A172 (cell line): Measurements from ENCODE around the gene PDE6A. TPM values are rescaled to one million over a fixed set of nuclear protein-coding genes. Genes with fewer than 3 reads are reported as not detected.

Experiments used
- DNase-seq: peaks from one replicate; pipeline ENCODE4 v3.0.0-alpha.2; 2015; ENCODE audit warnings: low spot score
- total RNA-seq: library from RNA; depleted of rRNA; stranded (reverse); fragments of >200 nt; shearing (Covaris generic); gene quantifications from 2 replicates; pipeline ENCODE4 v1.2.3, GENCODE V29; 2014

Gene PDE6A
- total RNA-seq, 1 experiment from 2014 or later: 0.41 TPM

DNA sequence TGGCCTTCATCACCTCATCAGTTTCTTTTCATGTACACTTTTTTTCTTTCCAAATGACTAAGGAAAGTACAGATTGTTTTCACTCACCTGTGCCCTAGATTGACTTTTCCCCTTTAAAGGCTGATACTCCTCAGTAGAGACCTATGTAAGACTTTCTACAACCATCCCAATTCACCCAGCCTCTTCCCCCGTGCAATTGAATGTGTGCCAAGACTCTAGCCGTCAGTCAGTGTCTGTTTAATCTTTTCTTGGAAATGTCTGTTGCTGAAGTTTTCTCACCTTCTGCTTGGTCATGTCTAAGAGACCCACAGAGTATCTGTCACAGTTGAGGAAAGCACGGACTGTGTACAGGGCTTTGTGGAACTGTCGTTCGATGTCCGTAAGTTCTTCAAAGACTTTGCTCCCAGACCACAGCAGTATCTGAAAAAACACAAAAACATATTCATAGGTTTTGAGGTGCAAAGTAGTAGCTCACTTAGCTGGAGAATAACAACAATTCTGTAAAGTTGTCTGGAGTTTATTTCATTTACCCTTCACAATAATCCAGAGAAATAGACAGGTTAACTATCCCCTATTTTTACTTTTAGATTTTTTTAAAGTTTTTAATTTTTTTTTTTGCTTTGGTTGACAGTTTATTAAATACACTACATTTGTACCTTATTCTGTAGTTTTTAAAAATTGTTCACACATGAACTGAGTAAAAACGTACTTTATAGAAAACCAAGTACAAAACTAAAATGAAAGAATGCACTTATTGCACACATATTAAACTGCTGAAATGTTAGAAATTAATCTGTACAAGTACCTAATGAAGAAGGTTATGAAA, 13.6 kb downstream of the PDE6A start:
- no peak for DNase-seq

DNA sequence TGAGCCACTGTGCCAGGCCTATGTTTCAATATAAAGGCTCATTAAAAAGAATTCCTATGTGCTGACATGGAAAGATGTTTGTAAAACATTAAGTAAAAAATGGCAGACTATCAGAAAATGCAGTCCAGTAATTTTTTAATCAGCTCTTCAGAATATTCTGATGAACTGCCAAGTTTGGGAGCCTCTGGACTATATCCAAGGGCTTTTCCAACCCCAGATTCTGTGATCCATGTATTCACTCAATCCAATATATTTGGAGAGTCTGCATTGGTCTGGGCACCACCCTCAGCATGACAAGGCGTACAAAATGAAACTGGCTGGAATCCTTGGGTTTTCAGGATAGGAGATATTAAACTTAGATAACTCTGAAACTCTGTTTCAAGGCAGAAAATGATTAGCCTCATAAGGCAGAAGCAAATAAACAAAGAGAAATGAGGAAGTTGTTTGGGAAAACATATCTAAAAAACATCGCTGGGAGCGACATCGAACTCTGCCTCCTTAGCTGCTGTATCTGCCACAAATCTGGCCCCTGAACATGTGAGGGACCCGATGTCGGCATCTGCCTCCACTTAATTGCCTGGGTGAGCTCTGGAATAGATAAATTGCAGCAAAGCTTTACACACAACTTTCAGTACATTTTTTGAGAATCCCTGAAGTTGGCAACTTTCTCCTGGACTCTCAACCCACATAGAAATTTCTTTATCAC, 14.4 kb downstream of the PDE6A start:
- no peak for DNase-seq

- DNase-seq: no peak
Observed at GRCh38 chr5:149924486-149924885, 20.1 kb downstream of the PDE6A start.

- no peak for DNase-seq
Observed at GRCh38 chr5:149922950-149923349, 21.6 kb downstream of the PDE6A start.

DNA sequence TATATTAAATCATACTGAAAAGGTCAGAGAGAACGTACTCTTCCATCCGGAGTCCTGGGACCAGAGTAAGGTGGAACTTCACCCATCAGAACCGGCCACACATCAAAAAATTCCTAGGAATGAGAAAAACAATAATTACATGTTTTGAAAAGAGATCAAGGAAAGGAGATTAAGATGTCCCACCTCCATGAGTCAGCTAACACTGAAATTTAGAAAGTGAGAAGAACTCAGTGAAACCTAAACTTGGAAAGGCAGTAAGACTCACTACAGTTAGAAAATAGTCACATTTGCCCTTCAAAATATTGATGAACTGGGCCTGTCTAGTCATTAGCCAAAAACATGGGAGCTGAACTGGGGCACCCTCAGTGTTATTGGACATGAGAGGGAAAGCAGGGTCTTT, 23.0 kb downstream of the PDE6A start:
- DNase-seq: no peak

DNA sequence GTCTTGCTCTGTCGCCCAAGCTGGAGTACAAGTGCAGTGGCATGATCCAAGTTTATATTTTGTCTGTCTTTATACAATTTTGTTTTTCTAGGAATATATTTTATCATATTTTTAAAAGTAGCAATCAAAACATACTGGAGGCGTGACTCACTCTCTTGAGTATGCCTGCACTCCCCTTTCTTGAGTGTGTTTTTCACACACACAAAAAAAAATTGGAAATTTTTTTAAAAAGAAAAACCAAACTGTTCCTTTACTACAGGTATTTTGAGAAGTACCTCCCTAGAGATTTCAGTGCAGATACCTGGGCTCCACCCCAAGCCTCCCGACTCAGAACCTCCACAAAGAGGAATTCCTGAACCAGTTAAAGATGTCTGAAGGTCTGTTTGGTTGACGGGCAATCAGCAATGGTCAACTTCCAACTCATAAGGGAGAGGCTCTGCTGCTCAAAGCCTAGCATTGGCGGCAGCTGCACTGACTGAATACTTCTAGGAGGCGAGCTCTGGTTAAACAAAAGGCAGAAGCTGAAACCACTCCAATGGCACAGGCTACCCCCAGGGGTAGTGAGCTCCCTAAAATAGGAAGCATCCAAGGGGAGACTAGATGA, 27.4 kb downstream of the PDE6A start:
- no peak for DNase-seq

DNA sequence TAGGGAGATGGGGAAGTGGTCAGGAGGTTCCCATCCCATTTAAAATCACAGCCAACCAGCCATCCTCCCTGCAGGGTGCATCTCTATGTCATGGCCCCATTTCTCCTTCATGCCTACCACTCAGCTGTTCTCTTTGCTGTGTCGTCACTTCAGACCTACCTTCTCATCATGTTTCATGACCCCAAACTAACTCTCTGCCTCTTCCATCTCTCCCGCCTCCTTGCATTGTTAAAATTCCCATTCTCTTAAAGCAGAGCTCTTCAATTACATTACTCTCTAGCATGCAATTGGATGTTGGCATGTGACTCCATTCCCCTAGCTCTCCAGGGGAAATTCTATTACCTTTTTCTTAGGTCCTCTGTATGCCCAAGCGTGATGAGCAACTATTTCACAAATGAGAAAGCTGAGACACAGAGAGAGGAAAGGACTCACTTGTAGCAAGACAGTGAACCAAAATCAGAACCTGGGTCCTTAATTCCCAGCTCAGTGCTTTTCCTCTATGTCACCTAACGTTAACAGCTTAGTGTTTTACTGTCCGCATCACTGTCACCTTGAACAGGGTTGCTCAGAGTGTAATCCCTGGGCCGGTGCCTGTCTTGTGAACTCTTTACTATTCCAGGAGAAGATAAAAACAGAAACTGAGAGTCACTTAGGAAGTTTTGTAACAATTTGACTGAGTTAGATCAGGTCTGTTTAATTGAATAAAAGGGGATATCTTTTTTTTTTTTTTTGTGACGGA, 28.1 kb downstream of the PDE6A start:
- DNase-seq: no peak

GRCh38 chr5:149915392-149916260, 29.0 kb downstream of the PDE6A start:
- DNase-seq: peak; percentile 82

GRCh38 chr5:149913436-149914419, 30.9 kb downstream of the PDE6A start:
- DNase-seq: no peak

DNA sequence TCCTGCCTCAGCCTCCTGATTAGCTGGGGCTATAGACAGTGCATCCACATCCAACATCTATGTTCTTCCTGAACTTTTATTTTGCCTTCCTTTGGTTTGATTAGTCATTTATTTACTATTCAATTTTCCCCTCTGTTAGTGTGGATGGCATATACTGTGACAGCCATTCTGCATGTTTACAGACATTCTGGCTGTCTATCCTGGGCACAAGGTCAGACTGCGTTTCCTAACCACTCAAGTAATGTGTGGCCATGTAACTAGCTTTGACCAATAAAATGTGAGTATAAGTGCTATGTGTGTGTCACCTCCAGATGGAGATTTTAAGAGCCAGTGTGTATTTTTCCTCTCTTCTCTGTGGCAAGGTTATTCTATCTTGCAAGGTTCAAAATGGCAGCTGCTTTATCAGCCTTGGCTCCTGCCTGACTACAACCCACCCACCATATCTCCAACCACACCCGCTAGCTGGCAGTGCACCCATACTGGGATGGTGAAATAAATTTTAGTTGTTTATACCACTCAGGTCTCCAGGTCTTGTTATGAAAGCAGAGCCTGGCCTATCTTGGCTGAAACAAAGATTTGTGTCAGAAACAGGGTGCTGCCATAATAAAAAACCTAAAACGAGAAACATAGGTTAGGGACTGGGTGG, 32.2 kb downstream of the PDE6A start:
- no peak for DNase-seq

DNA sequence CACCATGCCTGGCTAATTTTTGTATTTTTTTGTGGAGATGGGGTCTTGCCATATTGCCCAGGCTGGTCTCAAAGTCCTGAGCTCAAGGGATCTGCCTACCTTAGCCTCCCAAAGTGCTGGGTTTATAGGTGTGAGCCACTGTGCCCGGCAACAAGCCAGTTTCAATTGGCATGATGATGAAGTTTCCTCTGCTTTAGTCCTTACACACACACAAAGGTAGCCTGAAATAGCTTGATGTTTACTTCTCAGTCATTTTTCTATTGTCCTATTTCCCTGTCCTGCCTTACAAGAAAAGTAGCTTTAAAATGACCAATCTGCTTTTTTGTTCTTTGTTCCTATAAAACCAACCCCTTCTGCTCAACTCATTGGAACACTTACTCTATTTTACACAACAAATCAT, 33.6 kb downstream of the PDE6A start:
- DNase-seq: no peak

DNA sequence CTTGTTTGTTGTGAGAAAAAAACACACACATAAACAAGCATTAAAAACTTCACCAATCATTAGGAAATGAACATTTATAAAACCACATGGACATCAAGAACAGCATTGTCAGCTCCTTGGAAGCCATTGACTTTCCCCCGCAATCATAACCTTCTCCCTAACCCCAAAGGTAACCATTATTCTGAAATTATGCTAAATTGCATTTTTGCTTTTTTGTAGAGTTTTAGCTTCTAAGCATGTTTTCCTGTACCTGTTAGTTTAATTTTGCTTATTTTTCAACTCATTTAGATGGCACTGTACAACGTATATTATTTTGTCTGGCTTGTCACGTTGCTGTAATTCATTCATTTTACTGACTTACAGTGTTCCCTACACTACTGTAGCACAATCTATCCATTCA, 36.8 kb downstream of the PDE6A start:
- DNase-seq: no peak

- DNase-seq: no peak
Observed at GRCh38 chr5:149904977-149905376, 39.6 kb downstream of the PDE6A start.

GRCh38 chr5:149904293-149904886, 40.2 kb downstream of the PDE6A start:
- no peak for DNase-seq

DNA sequence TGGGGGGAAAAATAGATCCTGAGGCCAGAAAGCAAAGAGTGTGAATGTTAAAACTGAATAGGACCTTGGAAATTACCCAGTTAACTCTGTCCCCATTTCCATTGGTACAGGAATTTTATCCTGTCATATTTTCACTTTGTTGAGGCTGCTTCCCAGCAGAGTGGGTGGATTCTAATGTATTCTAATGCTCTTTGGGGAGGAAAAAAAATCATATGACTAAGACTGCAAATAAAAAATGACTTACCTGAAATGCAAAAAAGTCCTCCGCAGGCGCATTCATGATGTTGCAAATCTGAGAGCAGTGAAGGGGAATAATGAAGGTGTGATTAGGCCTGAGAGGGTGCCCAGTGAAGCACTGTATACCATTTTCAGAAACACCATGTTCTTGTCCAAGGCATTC, 41.2 kb downstream of the PDE6A start:
- DNase-seq: no peak

GRCh38 chr5:149902177-149902576, 42.4 kb downstream of the PDE6A start:
- DNase-seq: no peak

DNA sequence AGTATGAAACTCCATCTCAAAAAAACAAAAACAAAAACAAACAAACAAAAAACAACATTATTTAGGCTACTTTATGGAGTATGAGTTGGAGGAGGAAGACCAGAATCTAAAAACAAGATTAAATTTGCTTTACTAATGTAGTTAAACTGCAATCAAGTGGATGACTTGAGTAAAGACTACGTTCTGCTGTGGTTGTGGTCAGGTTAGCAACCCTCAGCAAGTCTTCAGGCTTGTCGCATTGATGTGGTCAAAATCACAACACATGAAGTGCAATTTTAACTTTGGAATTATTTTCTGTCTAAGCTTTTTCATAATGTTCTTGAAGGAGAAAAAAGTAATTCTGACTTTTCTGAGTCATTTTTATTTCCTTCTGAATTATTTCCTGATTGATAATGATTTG, 43.1 kb downstream of the PDE6A start:
- DNase-seq: no peak

DNA sequence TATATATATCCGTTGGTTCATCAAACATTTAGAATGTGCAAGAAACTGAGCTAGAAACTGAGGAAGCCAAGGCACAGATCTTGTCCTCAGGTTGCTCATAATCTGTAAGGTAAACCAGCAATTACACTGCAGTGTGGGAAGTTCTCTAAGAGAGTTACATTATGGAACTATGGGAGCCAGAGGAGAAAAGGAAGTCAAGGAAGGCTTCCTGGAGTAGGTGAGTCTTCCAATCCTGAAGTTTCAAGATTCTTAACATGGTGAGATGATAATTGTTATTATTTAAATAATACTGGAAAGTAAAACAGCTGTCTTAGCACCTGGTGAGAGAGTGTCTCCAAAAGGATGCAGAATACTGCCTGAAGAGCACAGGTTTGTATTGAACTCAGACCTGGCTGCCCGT, 44.2 kb downstream of the PDE6A start:
- DNase-seq: no peak

- no peak for DNase-seq
Observed at GRCh38 chr5:149898811-149899210, 45.8 kb downstream of the PDE6A start.
